ENCODE results near the gene PXN.

Gene PXN

GRCh38 chr12:120221576-120221900, 44.0 kb downstream of the PXN start:
- no peak for TF ChIP-seq CTCF (IDR thresholded peaks at IDR 0.05)

GRCh38 chr12:120220838-120221575, 44.5 kb downstream of the PXN start:
- TF ChIP-seq CTCF (IDR thresholded peaks at IDR 0.05) = no peak

- no peak for TF ChIP-seq CTCF (IDR thresholded peaks at IDR 0.05)
Measured at GRCh38 chr12:120218680-120219606, 46.6 kb downstream of the PXN start.

- TF ChIP-seq CTCF (IDR thresholded peaks at IDR 0.05) = no peak
Measured at GRCh38 chr12:120216742-120217605, 48.6 kb downstream of the PXN start.

DNA sequence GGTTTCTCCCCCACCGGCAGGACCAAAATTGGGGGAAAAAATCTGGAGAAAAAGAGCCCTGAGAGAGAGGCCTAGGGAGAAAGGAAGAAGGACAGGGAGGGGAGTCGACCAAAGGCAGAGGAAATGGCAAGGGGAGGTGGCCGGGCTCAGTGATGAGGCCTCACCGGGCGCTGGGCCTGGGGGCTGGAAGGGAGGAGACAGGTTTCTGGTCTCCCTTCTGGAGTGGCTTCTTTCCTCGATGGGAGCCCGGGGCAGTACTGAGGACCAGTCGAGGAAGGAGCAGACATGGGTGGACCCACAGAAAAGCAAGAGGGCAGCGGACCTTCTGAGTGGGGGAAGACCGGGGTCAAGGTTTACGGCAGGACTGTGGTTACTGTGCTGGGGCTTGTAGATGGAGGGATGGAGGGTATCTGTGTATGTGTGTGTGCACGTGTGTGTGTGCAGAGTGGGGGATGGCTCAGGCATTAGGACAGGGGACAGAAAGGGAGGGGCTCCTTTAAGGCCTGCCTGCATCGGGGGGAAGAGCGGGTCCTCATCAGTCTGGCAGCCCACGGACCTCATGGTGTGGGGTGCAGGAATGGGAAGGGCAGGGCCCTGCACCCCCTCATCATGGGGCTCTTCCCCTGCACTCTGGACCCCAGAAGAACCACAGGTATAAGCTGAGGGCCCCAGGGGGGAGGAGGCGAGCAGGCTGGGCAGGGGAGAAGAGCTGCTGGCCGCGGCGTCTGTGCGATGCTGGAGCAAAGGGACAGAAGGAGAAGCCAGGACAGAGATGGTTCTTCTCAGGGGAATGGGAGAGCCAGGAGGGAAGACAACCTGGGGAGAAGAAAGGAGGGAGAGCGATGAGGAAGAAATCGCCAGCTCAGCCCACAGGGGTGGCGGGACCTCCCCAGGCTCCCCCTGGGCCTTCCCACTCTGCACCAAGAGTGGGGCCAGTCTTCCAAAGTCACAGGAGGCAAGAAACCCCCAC, 49.5 kb downstream of the PXN start:
- TF ChIP-seq CTCF (IDR thresholded peaks at IDR 0.05) = no peak

- no peak for TF ChIP-seq CTCF (IDR thresholded peaks at IDR 0.05)
Measured at GRCh38 chr12:120215357-120215735, 50.2 kb downstream of the PXN start.

Measured in LNCAP (cell line).